NCI-H226 (cell line): ENCODE data around the gene RNF125.
"Not testable (repeated sequence)": the region's sequence is repeated elsewhere in the genome, so short reads cannot be mapped to it uniquely, and the experiment has no call there.

Source experiments
- DNase-seq: peaks from one replicate; pipeline ENCODE4 v3.0.0-alpha.2; 2015

Gene RNF125

GRCh38 chr18:32018331-32019250, at the start of gene RNF125:
TSS of gene RNF125 (plus strand) at chr18:32018825. CDS start at chr18:32018864, 39 bp downstream.
- peak; percentile 48 for DNase-seq

- no peak for DNase-seq
These were observed 48.0 kb upstream of the RNF125 start for GRCh38 chr18:31970617-31971016.

DNA sequence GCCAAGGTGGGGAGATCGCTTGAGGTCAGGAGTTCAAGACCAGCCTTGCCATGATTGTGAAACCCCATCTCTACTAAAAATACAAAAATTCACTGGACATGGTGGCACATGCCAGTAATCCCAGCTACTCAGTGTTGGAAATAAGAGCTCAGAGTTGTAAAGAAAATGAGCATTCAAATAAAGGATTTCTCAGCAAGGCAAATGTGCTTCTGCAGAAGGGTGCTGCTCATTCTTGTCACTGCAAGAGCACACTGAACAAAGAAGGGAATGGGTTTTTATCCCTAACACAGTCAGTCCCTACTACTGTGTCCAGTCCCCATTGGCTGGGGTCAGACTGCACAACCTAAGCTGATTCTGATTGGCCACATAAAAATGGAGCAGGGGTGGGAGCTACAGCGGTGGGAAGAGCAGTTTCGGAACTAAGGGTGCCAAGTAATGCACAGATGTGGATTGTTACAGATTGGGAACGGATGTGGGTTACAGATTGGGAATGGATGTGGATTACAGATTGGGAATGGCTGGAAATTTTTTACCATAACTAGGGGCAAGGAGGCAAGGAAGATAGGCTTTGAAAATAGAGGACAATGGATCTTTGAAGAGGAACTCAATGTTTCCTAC, 44.6 kb upstream of the RNF125 start:
- no peak for DNase-seq

DNA sequence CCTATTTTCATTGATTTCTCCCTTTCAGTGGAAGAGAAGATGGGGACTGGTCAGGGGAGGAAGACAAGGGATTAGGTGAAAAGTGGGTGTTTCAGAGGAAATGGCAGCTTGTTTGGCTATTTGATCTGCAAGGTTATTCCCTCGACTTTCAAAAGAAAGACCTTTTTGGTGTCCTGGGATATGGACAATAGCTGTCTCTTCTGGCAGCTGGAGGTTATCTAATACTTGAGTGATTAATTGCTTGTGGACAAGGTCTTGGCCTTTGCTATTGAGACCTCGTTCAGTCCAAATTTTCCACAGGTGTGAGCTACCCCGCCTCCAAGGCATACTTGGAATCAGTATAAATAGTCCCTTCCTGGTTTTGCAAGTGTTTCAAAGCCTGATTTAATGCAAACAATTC, 42.4 kb upstream of the RNF125 start:
- DNase-seq = no peak

- DNase-seq = no peak
These were observed 41.3 kb upstream of the RNF125 start for GRCh38 chr18:31977270-31977872.

GRCh38 chr18:31978616-31979015, 40.0 kb upstream of the RNF125 start:
- DNase-seq = no peak

- DNase-seq = no peak
These were observed 38.9 kb upstream of the RNF125 start for GRCh38 chr18:31979714-31980113.

DNA sequence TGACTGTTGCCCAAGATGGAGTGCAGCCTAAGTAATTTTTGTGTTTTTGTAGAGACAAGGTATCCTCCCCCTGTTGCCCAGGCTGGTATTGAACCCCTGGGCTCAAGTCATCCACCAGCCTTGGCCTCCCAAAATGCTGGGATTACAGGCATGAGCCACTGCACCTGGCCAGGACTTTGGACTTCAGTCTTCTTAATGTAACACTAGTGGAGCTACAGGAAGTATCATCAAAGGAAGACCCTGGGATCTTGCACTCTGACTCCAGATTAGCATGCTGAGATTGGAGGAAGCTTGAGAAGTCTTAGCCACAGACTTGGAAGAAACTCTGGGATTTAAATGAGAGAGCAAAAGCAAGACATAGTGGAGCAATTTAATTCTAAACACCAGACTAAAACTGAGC, 37.8 kb upstream of the RNF125 start:
- no peak for DNase-seq

- DNase-seq = no peak
These were observed 35.6 kb upstream of the RNF125 start for GRCh38 chr18:31983020-31983419.

DNA sequence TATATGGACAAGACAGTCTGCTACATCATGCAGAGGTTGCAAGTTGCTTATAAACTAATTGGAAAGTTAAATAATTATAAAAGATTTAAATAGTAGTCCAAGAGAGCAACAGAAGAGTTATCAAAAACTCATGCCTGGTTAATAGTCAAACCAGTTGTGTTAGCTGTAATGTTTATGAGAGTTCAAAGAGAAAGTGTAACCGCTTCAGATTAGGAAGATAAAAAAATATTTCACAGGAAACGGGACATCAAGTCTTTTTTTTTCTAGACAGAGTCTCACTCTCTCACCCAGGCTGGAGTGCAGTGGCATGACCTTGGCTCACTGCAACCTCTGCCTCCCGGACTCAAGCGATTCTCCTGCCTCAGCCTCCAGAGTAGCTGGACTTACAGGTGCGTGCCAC, 34.6 kb upstream of the RNF125 start:
- DNase-seq = no peak

GRCh38 chr18:31990823-31991222, 27.8 kb upstream of the RNF125 start:
- no peak for DNase-seq

DNA sequence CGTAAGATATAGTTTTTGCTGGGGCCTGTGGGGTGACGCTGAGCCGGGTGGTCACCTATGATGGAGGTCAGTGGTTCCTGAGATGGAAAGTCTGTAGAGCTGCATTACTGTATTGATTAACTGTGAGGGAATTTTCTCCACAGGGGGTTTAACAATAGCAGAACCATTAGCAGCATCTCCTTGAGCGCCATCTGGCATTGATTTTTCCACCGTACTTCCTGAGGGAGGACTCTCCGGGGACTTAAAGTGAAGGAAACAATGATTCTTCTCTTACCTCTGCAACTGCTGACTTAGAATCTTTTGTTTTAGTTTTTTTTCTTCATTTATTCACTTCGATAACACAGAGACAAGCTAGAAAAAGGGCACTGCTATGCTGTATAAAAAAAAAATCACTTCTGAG, 22.6 kb upstream of the RNF125 start:
- no peak for DNase-seq

GRCh38 chr18:31998880-31999412, 19.7 kb upstream of the RNF125 start:
- no peak for DNase-seq

- not testable (repeated sequence) for DNase-seq
These were observed 17.5 kb upstream of the RNF125 start for GRCh38 chr18:32001141-32001540.

DNA sequence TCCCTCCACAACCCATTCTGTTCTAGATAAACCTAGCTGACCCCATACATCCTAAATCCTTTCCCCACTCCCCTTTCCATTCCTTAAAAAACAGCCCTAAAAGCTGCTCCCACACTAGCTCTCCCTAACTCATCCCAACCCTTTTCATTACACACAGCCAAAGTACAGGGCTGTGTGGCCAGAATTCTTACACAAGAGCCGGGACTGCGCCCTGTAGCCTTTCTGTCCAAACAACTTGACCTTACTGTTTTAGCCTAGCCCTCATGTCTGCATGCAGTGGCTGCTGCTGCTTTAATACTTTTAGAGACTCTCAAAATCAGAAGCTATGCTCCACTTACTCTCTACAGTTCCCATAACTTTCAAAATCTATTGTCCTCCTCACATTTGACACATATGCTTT, 14.8 kb upstream of the RNF125 start:
- not testable (repeated sequence) for DNase-seq

DNA sequence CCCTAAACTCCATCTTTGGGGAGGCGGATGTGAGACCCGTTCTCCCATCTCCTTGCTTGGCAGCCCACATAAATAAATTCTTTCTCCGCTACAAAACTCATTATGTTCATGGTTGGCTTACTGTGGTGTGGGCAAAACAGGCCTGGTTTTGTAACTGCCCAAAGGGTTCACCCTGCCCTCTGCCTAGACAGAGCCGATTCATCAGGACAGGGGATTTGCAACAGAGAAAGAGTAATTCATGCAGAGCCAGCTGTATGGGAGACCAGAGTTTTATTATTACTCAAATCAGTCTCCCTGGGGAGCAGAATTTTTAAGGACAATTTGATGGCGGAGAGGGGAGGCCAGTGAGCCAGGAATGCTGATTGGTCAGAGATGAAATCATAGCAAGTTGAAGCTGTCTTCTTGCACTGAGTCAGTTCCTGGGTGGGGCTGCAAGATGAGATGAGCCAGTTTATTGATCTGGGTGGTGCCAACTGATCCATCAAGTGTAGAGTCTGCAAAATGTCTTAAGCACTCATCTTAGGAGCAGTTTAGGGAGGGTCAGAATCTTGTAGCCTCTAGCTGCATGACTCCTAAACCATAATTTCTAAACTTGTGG, 8.4 kb upstream of the RNF125 start:
- DNase-seq = no peak

DNA sequence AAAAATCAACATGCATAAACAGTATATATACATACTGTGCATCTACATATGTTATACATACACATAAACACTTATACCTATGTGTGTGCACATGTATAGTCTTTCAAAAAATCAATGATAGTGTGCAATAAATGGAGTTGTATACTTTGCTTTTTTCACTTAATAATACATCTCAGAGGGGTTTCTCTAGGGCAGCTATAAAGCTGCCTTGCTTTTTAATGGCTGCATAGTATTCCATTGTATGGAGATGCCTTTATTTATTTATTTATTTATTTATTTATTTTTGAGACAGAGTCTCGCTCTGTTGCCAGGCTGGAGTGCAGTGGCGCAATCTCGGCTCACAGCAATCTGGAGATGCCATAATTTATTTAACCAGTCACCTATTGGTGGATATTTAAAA, 7.4 kb upstream of the RNF125 start:
- DNase-seq = no peak

GRCh38 chr18:32019251-32019948, 775 bp downstream of the RNF125 start:
- no peak for DNase-seq

GRCh38 chr18:32019949-32020625, 1.5 kb downstream of the RNF125 start:
- DNase-seq = not testable (repeated sequence)

DNA sequence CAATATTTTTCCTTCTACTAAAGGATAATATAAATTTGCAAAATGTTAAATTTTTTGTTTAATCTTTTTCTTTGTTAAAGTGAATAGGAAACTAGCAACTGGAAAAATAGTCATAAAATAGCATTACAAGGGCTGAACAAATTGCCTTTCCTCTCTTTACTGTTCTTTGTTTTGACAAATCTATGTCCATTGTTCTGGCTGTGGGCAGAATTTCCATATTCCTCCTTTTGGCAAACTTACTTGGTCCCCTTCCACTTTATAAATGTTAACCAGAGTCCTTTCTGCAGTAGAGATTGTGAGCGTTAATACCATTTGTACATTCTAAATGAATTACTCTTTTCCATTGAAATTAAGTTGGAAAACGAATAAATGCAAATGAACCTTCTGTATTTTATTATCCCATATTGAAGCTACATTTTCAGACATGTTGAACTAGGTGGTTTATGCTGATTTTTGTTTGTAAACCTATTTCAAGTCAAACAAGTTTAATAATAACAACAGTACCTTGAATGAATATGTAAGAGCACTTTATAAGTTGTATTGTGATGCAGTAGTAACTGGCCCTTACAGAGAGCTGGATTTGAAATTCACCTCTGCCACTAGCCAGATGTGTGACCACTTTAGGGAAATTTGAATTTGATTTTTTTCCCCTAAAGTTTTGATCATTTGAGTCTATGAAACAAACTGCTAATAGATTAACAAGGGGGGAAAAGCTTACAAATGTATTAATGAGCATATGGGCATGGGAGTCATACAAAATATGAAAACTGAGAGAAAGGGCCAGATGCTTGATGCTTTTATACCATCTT, 3.3 kb downstream of the RNF125 start:
- DNase-seq = no peak

DNA sequence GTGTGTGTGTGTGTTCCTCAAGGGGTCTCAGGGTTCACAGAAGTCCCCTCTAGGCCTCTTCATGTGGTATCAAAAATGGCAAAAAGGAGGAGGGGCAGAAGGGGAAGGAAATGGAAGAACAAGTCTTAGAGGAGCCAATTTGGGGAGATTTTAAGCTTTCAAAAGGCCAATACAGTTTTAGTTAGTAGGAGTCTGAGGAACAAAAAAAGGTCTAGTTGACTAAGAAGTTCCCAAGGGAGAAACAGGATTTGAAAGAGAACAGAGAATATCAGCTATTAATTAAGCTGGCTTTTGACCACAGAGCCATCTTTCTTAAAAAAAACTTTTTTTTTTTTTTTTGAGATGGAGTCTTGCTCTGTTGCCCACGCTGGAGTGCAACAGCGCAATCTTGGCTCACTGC, 7.1 kb downstream of the RNF125 start:
- DNase-seq = no peak
